Stimulated activated CD4-positive, alpha-beta T cell treated with anti-CD3 and anti-CD28 coated beads, Interleukin-15, amount 100 ng/mL, for 1 hour (primary cell): ENCODE data around the gene OR2L8.

Experiments
- DNase-seq, 2 donors: peaks; one replicate each; pipeline ENCODE4 v3.0.0-alpha.2; 2020; ENCODE audit warnings: low read depth in 1 of 2, low spot score in 1 of 2

The OR2L8 gene

DNA sequence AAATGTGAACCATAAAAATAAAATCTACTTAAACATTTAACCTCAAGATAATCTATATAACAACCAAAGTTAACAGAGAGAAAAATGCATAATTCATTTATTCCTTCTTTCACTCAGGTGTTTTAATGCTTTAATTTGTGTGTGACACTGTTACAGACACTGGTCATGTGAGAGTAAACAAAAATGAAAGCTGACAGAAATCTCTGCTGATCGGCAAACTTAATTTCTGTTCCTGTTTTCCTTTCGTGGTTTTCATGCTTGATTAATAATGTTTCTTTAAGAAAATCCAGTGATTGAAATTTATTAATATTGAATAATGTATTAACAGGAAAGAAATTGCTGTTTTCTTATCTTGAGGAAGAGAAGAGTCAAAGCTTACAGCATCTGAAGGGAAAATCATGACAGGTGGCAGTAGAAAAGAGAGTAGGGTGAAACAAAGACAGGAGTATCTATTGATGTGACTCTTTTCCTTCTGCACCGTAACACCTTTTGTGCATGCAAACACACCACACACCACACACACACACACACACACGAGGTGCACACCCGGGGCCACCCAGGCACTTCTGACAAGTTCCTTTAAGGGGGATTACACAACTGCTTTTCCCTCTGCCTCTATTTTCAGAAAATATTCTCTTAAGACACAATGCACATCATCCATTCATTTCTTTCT is 18.0 kb downstream of the OR2L8 start:
- no peak for DNase-seq

DNA sequence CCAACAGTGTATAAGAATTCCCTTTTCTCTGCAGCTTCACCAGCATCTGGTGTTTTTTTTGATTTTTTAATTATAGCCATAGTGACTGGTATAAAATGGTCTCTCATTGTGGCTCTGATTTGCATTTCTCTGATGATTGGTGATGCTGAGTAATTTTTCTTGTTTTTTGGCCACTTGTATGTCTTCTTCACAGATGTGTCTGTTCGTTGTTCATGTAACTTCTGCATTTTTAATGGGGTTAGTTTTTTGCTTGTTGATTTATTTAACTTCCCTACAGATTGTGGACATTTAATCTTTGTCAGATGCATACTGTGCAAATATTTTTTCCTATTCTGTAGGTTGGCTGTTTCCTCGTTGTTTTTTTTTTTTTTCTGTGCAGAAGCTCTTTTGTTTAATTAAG is 44.3 kb downstream of the OR2L8 start:
- DNase-seq: no peak

DNA sequence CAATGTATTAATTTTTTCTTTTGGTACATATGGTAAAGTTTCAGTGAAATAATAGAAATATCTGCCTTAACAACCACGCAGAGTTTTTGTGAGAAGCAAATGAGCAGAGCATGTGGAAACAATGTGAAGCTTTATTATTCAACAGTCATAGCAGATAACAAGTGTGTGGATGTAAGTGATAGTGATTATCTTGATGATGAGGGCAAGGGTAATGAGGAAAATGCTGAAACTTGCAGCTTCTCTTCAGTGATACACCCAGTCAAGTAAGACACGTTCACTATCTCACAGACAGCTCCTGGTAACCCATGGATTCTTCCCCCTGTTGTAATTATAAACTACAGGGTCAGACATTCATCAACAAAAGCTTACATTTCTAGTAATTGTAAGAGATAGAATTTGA is 50.2 kb downstream of the OR2L8 start:
- DNase-seq: no peak
